Cortex of kidney (tissue), 1 donor: ENCODE results near the gene HPN.
"Not testable (repeated sequence)": the region's sequence is repeated elsewhere in the genome, so short reads cannot be mapped to it uniquely, and the experiment has no call there.

Experiments used
- DNase-seq: peaks from one replicate; lab custom pipeline; 2025; lab: John Stamatoyannopoulos, UW

Gene HPN

DNA sequence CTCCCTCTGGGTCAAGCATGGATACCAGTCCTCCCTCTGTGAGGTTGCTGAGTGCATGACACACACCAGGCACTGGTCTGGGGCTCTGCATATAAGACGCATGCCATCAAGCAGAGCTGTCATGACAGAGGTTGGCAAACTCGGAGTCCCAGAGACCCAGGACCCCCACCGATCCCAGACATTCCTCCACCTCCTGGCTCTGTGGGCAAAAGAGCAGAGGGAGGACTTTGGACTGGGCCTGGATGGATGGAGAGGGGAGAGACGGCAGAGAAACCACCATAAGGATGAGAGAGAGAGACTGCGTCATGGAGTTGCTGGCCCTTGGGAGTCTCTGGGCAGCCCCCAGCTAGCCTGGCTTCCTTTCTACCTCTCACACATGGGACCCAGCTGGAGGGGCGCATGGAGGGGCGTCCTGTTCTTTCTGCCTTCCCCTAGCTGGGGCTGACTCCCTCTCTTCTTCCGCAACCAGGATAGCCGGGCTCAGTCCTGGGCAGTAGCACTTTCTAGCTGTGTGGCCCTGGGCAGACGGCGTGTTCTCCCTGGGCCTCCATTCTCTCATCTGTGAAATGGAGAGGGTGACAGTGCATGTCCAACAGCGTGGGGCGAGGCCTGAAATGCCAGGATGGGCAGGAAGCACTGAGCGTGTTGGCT is 1.6 kb downstream of the HPN start:
- DNase-seq = no peak

- no peak for DNase-seq
Observed at GRCh38 chr19:35043906-35044305, 2.4 kb downstream of the HPN start.

GRCh38 chr19:35044317-35045117 is 3.0 kb downstream of the HPN start:
- DNase-seq = no peak

GRCh38 chr19:35045667-35046300 is 4.3 kb downstream of the HPN start:
- no peak for DNase-seq

- no peak for DNase-seq
Observed at GRCh38 chr19:35046461-35046860, 4.9 kb downstream of the HPN start.

DNA sequence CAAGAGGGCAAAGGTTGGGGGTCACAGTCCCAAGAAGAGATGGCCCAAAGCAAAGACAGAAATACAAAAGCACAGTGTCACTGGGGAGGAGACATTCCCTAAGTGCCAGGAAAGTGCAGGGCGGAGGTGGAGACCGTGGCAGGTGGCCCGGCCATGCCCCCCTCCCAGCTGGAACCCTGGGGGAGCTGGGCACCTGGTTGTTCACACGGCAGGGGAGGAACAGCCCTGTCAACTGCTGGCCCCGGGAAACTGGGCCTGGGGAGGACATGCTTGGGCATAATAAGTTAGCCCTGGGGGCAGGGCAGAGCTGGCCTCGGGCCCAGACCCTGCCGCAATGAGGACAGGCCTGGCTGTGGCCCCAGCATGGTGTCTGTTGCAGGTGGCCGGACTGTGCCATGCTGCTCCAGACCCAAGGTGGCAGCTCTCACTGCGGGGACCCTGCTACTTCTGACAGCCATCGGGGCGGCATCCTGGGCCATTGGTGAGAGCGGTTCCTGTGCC is 7.4 kb downstream of the HPN start:
- no peak for DNase-seq

- DNase-seq = no peak
Observed at GRCh38 chr19:35049456-35049855, 7.9 kb downstream of the HPN start.

DNA sequence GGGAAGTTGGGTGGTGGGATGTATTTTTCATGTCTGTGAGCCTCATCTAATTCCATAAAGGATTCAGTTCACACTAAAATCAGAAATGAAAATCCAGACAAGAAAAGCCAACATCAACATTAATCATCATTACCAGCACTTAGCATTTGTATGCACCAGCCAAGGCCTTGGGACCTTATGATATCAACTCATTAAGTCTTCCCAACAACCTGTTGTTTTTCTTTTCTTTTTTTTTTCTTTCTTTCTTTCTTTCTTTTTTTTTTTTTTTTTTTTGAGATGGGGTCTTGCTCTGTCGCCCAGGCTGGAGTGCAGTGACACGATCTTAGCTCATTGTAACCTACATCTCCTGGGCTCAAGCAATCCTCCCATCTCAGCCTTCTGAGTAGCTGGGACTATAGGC is 9.1 kb downstream of the HPN start:
- not testable (repeated sequence) for DNase-seq

GRCh38 chr19:35051268-35051667 is 9.7 kb downstream of the HPN start:
- not testable (repeated sequence) for DNase-seq

GRCh38 chr19:35051796-35052195 is 10.3 kb downstream of the HPN start:
- no peak for DNase-seq

- DNase-seq = no peak
Observed at GRCh38 chr19:35052599-35053190, 11.2 kb downstream of the HPN start.

GRCh38 chr19:35053667-35054293 is 12.3 kb downstream of the HPN start:
- no peak for DNase-seq

GRCh38 chr19:35054626-35055025 is 13.1 kb downstream of the HPN start:
- no peak for DNase-seq

GRCh38 chr19:35055715-35056179 is 14.2 kb downstream of the HPN start:
- no peak for DNase-seq

DNA sequence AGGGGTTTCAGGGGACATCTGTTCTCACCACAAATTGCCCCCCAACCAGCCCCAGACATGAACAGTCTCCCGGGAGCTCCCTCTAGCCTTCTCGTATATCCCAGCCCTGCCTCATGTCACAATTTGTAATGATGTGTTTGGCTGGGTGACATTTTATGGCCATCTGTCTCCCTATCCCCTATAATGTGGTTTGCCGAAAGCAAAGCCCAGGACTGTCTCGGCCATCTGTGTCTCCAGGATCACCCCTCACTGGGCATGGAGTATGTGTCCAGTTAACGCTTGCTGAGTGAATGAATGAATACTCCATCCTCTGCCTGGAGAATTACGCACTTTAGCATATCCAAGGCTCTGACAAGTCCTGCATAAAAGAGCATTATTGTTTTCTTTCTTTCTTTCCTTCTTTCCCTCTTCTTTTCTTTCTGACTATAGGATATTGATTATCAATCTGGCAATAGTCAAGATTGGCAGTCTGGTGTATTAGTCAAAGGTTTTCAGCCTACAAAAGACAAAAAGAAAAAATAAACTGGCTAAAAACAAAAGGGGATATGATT is 15.1 kb downstream of the HPN start:
- no peak for DNase-seq

- no peak for DNase-seq
Observed at GRCh38 chr19:35058370-35058769, 16.8 kb downstream of the HPN start.

DNA sequence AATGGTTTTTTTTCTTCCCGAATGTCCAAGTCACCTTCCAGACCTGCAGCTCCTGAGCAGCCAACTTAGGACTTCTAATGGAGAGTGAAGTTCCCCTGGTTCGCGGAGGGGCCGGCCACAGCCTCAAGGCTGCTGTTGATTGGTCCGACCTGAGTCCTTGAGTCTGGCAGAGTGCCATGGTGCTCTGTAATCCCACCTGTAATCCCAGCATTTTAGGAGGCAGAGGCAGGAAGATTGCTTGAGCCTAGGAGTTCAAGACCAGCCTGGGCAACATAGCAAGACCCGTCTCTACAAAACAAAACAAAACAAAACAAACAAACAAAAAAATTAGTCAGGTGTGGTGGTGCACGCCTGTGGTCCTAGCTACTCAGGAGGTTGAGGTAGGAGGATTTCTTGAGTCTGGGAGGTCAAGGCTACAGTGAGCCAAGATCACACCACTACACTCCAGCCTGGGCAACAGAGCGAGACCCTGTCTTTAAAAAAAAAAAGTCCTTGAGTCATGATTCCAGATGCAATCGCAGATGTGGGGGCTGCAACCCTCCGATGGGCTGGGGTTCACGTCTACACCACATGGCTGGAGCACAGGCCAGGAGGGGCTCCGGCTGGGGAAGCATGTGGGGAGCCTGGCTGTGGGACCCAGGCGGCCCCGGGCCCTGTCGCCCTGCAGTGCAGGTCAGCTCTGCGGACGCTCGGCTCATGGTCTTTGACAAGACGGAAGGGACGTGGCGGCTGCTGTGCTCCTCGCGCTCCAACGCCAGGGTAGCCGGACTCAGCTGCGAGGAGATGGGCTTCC is 17.7 kb downstream of the HPN start:
- DNase-seq = no peak

DNA sequence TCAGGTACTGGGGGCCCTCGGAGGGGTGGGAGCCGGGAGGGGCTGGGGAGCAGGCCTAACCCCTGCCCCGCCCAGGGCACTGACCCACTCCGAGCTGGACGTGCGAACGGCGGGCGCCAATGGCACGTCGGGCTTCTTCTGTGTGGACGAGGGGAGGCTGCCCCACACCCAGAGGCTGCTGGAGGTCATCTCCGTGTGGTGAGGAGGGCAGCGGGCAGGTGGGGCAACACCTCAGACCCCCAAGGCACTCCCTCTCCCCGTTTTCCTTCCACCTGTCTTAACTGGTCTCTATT is 18.2 kb downstream of the HPN start:
- DNase-seq = no peak

GRCh38 chr19:35060160-35060855 is 18.8 kb downstream of the HPN start:
- DNase-seq = no peak

- DNase-seq = no peak
Observed at GRCh38 chr19:35061583-35062373, 20.3 kb downstream of the HPN start.
